ENCODE measurements around the gene CACNB2.

The CACNB2 gene

DNA sequence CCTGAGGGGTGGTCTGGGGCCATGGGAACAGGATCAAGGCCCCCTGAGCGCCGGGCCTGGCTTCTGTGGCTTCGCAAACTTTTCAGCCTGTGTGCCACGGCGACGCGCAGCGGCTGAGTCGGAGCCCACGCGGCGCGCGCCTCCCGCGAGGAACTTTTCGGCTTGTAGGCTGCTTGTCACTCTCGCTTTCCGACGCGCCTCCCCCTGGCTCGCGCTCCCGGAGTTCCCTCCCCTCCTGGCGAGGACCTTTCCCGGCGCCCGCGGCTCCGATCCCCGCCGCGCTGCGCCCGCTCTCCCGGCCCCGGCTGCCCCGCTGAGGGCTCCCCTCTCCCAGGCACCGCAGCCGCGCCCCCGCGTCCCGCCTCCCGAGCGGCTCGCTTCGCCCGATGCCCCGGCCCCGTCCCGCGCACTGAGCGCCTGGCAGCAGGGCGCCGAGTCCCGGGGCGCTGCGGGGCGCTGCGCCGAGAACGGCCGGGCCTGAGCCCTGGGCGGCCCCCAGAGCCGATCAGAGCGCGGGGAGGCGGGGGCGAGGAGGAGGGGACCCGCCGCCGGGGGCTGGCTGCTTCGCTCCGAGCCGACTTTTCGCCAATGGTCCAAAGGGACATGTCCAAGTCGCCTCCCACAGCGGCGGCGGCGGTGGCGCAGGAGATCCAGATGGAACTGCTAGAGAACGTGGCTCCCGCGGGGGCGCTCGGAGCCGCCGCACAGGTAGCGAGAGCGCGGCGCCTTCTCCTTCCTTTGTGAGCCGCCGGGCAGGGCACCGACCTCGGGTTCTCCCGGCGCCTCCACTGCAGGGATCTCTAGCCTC lies at the start of gene CACNB2:
CACNB2 (plus strand) TSS at position 276 of the 808 bp plus-strand sequence.
- no peak for DNase-seq

DNA sequence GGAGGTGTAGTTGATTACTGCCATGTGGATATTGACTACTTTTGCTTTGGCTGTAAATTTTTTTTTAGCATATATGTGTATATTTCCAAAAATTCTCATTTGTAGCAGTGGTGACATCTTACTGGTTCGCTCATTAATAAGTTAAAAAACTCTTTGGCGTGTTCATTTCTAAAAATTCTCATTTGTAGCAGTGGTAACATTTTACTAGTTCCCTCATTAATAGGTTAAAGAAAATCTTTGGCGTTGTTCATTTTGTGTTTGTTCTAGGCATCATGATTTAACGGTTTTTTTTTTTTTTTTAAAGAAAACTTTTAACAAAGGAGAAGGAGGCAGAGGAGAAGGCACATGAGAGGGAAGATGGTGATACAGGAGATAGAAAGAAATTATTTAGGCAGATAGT lies 45.9 kb upstream of the CACNB2 start:
- DNase-seq: no peak

DNA sequence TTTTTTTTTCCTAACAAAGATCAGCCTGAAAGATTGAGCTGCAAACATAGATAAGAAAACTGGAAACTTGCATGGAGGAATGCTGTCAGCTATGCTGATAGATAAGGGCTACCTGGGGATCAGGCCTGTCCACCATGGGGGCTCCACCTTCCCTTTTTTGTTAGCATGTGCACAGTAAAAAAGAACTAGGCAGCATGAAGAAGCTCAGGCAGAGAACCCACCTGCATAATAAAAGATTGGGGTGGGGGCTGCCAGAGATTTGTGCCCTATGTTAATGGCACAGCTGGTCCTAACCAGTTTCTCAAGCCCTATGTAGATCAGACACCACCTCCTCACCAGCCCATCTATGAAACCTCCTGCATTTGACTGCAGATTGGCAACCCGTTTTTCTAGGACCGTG lies 45.4 kb upstream of the CACNB2 start:
- no peak for DNase-seq

DNA sequence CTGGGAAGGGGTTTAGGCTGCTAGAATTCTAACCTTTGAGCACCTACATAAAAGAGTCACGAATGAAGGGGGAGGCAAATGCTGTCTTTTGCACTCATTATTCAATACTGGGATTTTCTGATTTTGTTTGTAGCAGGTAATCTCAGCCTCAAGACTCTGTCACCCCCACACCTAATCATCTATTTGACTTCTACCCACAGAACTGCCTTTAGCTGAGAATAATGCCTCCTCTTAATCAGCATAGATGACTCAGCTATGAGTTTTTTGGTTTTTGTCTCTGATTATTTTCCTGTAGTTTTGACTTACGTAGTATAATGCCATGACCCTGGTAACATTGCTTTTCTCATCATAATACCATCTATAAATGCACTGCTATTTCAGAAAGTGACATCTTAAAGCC lies 42.7 kb upstream of the CACNB2 start:
- DNase-seq: no peak

DNA sequence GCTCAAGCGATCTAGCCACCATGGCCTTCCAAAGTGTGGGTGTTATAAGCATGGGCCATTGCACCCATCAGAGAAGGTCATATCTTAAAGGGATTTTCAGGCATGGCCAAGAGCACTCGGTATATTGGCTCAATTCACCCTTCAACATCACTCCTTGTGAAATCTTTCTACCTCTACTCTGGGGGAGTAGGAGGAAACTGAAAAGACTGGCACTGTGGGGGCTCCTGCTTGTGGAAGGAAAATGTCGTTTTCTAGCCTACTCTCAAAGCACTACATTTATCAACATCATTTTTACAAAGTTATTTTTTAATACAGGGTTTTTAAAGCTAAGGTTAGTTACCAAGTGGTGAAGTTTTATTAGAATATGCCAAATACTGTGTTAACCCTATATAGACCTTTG lies 42.0 kb upstream of the CACNB2 start:
- no peak for DNase-seq

DNA sequence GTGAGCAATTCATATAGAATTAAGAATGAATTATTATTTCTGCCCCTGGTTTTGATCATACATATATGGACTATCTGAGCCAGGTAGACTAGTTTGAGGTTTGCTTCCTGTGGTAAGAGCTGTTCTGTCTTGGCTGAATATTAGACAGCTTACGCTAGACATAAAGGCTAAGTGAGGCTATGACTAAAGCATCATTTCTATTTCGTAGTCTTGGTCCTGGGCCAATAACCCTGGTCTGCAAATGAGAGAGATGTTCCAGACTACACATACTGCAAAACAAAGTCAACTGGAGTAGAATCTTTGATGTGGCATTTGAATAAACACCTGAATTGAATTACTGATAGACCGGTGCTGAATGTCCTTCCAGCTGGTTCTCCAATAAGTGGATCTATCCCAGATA lies 40.8 kb upstream of the CACNB2 start:
- no peak for DNase-seq

DNA sequence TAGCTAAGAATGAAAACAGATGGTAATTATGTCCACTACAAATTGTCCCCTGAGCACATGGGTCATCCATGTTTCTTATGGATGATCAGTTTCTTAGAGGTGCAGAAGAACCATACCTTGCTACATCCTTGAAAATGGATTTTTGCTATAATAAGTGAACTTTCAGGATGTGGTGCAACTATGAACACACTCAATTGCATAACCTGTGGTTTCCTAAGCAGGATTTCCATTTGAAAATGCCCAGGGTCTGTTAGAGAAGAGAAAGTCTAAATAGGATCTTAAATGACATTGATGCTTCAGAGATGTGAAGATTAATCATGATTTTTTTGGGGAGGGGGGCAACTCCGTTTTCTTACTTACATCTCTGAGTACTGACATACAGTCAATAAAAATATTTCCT lies 39.6 kb upstream of the CACNB2 start:
- DNase-seq: no peak

DNA sequence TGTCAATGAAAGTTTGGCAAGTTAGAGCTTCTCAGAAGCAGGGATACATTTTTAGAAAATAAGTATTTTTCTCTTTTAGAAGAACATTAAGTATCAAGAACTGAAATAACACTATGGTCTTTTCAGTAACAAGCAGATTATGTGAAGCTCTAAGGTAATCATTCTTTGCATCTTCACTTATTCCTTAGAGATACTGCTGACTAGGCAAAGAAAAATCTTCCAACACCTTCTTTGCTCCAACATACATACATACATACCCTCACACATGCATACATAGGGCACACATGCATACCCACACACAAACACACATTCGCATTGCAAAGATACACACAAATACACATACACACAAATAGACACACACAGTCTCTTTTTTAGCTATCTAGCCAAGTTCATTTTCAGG lies 37.8 kb upstream of the CACNB2 start:
- DNase-seq: no peak

DNA sequence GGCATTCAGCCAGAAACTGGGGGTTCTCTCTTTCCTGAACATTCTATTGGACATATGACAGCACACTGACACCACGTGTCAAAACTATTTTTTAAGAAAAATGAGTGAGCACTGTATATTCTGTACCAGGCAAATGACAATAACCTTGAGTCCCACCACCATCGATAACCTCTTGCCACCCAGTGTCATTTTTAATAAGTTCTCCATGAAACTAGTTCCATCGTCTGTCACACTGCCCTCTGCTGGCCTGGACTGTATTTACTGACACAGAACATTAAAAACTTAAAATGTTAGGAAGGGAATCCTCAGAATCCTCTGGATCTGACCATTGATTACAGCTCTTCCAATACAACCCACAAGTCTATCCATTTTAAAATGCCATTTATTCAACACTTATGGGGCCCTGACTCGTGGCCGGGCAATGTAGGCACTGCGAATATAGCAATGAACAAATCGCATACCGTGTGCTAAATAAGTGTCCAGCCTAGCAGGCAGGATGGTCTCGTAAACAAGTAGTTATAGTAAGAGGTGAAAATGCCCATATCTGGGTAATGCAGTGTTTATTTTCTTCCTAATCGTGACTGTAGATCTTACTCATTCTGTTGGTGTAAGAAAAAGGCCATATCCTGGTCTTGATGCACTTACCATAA lies 35.9 kb upstream of the CACNB2 start:
- peak; percentile 15 to 16 for DNase-seq

DNA sequence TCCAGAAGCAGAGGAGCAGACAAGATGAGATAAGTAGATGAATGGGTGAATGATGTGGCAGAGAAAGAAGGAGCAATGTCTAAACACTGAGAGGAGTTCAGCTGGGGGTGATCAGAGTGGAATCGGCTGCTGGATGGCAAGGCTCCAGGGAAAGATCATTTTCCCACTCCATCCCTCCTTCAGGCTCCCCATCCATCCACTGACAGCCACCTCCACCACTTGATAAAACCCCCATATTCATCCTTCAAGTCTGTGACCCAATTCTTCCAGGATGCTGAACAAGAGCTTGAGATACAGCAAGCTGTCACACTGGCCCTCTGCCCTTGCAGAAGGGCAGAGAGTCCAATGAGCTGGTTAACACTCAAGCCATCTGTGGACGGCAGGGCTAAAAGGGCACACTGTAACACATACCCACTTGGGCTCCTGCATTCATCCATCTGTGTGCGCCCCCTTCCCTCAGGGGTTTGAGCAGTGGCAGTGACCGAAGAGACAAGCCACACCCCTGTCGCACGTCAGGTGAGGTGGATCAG lies 30.8 kb upstream of the CACNB2 start:
- DNase-seq: no peak

DNA sequence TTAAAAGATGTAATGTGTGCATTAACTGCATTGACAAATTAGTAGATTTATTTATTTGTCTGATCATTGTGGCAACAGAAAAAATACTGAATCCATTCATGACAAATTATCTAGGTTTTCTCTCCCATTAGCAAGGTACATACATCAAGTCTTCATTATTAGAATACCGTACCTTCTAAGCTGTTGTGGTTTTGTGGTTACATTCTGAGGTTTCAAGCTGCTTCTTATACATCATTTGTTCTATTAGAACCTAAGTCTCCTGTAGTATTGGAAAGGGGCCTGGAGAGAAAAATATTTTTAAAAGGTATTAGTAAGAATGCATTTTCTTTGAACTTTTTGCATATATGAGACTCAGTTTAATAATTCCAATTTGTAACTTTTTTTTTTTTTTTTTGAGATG lies 26.3 kb upstream of the CACNB2 start:
- no peak for DNase-seq

DNA sequence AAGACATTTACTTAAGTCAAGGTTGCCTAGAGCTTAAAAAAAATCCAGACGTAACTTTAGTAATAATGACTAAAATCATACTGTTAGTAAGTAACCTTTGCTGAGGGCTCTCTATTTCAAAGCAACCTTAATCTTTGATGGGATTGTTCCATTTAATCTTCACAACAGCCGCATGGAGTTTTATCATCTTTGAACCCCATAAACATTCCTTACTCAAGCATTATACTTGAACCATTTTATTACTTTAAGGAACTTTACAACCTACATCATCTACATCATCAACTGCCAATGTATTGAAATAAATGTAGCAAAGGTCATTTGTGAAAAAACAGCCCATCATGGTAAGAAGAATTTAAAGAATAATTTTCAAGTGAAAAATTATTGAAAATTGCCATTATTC lies 22.9 kb upstream of the CACNB2 start:
- DNase-seq: no peak

DNA sequence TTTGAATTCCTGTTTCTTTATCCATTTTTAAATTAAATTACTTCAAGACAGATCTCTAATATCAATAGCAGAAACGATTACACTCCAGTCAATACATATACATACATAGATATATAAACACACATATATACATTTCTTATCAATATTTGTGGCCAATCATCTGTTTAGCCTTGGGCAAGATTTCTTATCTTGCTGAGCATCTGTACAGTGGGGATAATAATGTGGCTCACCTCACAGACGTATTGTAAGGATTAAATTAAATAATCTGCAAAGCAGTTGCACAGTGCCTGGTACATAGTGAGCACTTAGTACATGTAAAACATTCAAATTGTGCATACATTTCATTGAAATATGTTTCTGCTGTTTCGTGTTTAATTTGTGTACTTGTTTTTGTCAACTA lies 17.5 kb upstream of the CACNB2 start:
- DNase-seq: no peak

DNA sequence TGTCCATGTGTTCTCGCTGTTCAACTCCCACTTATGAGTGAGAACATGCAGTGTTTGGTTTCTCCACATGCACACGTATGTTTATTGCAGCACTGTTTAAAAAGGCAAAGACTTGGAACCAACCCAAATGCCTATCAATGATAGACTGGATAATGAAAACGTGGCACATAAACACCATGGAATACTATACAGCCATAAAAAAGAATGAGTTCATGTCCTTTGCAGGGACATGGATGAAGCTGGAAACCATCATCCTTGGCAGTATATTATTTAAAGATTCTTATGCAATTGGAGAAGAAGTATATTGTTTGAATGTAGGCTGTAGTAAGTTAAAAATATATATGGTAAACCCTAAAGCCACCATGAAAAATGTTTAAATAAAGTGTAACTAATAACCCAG lies 7.2 kb upstream of the CACNB2 start:
- DNase-seq: no peak

DNA sequence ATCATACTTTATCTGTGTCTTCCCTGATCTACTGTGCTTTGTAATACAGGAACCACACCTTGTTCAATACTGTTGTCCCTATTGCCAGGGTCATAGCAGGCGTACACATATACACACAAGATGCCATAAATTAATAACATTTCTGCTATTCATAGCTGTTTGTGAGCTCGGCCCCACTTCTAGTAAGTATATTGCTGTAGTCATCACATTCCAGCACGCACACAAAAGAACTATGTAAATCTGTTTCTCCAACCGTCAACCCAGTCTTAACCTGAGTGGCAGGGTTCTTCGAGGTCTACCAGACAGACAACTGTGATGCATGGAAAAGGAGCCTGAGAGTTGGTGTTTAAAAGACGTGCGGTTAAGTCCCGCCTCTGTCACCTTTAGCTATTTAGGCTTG lies 5.7 kb upstream of the CACNB2 start:
- DNase-seq: no peak

DNA sequence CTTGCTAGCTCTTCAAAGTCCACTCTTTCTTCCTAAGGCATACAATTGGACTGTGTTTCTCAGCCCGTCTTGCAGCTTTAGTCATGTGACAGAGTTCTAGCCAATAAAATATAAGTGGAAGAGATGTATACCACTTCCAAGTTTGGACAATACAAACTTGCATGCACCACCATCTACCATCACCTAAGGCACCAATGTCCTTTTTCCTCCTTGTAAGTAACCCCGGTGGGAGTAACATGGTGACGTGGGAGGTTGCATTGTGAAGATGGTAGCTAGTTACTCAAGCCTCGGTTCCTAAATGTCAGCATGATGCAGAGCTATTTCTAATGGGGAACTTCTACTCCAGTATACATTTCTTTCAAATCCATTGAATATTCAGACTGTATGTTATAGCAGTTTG lies 5.3 kb upstream of the CACNB2 start:
- DNase-seq: no peak

DNA sequence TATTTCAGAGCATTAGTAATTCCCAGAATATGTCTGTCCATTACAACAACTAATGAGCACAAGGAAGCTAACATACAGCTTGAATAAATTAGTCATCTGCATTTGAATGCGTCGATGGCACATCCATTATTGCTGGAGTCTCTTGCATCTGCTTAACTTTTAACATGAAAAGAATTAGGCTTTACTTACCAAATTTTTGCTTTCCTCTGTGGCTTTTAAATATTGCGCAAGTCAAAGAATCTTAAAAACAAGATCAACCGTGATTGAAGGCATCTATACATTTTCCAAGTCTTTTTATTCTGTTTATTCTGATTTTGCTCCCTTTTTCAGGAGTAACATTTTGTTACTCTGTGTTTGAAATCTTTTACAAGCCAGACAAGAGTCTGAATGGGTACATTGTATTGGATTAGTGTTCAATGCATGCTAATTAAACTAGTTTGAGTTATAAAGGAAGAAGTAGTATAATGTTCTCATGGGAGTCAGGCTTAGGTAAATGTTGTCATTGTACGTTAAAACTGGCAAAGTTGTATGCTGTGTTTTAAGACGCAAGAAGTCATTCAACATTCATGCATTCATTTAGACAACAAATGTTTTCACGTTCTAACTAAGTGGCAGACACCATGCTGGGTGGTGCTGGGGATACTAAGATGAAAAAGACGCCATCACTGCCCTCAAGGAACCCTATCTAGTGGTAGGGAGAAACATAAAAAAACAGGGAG lies 4.0 kb upstream of the CACNB2 start:
- DNase-seq: no peak

DNA sequence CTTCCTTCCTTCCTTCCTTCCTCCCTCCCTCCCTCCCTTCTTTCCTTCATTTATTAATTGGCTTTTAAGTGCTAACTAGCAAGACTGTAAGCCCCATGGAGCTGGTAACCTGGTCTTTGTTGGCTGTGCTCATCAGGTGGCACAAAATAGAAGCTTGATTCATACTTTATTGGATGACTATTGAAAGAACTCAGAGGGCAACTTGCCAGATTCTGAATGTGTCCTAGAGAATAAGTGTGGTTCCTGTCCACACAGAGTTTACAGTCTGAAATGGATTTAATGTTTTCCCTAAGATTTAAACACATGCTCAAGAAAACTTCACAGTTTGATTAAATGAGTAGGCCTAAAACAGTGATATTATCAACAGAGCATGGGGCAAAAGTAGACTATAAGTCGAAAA lies 3.1 kb upstream of the CACNB2 start:
- DNase-seq: no peak

DNA sequence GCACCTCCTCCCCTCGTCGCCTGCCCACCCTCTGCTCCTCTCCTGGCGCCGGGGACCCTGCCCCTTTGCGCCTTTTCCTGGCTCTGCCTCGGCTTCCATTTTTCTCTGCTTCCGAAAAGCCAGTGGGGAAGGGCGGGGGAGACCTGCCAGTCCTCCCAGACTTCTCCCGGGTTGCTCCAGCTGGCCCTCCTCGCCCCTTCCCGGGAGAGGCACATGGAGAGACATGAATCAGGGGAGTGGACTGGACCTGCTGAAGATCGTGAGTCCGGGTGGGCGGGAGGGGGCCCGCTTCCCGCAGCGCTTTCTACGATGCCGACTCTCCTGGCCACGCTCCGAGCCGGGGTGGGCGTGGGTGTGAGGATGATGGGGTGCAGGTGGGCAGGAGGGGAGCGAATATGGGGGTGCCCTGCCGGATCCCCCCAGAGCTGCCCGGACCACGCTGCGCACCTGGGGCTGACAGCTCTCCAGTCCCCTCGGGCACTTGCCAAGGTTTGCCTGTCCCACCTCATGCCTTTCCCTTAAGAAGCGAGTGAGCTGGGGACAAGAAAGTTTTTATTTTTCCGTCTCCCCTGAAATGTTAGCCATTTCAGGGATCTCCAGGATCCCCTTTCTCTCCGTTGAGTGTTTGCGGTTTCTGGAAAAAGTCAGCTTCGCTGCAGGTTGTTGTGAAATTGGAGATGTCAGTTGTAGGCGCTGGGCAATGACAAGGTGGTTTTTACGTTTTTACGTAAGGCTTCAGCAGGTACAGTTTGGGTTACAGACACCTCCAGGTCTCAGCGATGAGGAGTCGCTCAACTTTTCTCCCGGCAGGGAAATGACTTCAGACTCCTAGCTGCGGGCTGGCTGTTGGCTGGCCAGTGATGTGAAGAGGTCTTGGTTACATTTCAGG lies 977 bp downstream of the CACNB2 start:
- no peak for DNase-seq

DNA sequence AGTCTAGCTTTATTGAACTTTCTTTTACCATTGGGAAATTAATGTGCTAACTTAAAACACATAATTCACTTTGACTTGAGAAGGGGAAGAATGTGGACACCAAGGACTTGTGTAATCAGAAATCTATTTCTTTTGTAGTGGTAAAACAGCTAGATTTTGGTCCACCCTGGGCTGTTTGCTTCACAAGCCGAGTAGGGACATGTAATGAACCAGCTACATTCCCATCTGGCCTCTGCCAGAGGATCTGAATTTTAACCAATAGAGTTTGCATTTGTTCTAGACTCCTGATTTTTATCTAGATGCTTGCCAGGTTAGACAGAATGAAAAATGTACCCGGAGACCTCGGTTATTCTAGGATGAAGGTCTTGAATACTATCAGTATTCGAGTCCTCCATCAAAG lies 1.9 kb downstream of the CACNB2 start:
- no peak for DNase-seq

DNA sequence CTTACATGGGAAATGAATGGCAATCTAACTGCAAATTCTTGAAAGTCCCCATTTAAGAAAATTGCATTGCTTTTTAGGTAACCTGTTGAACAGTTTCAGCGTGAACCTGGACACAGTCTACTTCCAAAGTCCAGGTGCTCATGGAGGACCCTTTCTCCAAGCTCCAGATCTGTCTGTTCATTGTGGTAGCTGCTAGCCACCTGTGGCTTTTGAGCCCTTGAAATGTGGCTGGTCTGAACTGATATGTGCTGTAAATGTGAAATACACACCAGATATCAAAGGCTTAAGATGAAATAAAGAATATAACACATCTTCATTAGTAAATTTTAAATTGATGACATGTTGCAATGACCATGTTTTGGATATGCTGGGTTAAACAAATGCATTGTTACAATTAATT lies 4.2 kb downstream of the CACNB2 start:
- DNase-seq: no peak

DNA sequence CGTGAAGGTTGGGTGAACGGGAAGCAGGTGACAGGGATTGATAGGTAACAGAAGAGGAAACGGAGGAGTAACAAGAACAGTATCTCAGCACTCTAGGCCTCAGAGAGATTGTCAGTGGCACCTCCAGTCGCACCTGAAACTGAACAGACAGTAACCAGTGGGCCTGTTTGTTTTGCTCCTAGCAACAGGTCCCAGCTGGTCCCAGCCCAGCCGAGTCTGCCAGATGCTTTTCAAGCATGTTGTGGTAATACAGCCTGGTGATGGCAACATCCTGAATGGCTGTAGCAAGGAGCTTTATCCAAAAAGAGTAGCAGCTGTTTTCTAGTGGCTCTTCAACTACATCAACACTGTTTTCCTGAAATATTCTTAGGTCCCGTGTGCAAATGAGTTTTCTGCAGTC lies 4.7 kb downstream of the CACNB2 start:
- DNase-seq: no peak

DNA sequence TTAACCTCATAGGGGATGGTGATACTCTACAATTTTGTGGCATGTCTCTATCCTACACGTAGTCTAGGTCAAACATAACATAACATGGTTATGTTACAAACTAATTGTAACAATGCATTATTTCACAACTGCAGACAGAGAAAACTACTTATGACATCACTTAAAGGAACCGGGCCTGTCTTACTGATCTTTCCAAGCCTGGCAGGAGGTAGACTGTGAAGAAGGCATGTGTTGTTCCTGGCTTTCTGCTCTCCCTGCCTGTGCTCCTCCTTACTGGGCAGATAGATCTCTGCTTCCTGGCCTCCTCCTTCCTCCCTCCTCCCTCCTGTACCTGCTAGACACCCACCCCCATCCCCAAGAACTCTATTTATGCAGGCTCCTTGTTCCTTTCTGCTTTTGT lies 5.4 kb downstream of the CACNB2 start:
- DNase-seq: no peak
